OCI-LY3 (cell line): ENCODE results near the gene RRAGD.

Source experiments
- CTCF ChIP-seq: fragments of 200-600, 300-600 bp; sonication (generic); IDR thresholded peaks from 2 replicates; pipeline ENCODE4 v1.5.1; 2014; ENCODE audit warnings: antibody characterized with exemption, low read length, low read depth
- EZH2phosphoT487 ChIP-seq: fragments of 200-600 bp; shearing (Covaris generic); IDR thresholded peaks from 2 replicates; pipeline ENCODE4 v1.6.1; 2018; ENCODE audit warnings: antibody characterized with exemption, mixed run types, low read depth

GRCh38 chr6:89353118-89353556 is 58.9 kb downstream of the RRAGD start:
- TF ChIP-seq CTCF (no peak), EZH2phosphoT487 (no peak)
